ENCODE measurements around the gene KRT6A. TPM values are rescaled to one million over a fixed set of nuclear protein-coding genes. Genes with fewer than 3 reads are reported as not detected.

KRT6A gene
- polyA plus RNA-seq, 3 donors: not detected

DNA sequence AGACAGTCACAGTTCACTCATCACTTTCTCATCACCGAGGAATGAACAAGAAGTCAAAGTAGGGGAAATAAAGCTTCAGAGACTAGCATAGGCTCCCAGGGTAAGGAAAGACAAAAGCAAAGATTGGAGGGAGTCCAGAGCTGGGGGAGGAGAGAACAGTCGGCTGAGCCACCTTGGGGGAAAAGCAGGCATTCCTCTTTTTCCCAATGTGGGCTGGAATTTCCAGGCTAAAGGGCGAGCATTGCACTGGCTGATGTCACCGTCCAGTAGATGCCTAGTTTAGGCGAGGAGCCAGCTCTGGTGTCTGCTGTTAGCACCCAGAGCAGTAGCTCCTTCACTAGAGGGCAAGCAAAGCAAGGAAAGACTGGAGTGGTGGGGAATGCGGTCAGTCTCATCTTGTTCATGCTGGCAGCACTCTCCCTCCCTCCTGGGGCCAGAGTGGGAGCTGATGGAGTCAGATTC, 50.4 kb downstream of the KRT6A start:
- no peak for DNase-seq
- no peak for TF ChIP-seq CTCF (IDR thresholded peaks at IDR 0.05)
- Histone ChIP-seq H3K4me3 (replicated peaks in 1 of 3; ENCODE audit: low read depth in 2 of 3, low read length in 3 of 3) (no peak overlapping the region), H3K36me3 (replicated peaks in 1 of 2; ENCODE audit: control insufficient read depth in 1 of 2, insufficient read depth in 2 of 2, low read length in 2 of 2) (no peaks in the 10 kb centered on the region), H3K27ac (ENCODE audit: low read depth in 1 of 2, low read length in 2 of 2) (no peak overlapping the region), H3K27me3 (ENCODE audit: control insufficient read depth in 2 of 2, insufficient read depth in 2 of 2, low read length in 2 of 2) (no peaks in the 10 kb centered on the region), H3K9ac (ENCODE audit: insufficient read depth, low read length, poor library complexity, severe bottlenecking) (no peak overlapping the region), H3K9me3 (replicated peaks in 1 of 2; ENCODE audit: control insufficient read depth in 1 of 2, insufficient read depth in 1 of 2, low read length in 2 of 2) (no peaks in the 10 kb centered on the region), H2AFZ (ENCODE audit: insufficient read depth, low read depth, low read length, poor library complexity, severe bottlenecking) (no peak overlapping the region), H3K79me2 (ENCODE audit: insufficient read depth, low read length) (no peaks in the 10 kb centered on the region), H4K20me1 (ENCODE audit: insufficient read depth, low read length) (no peaks in the 10 kb centered on the region), H3K4me2 (replicated peaks; ENCODE audit: extremely low read depth, low read length, poor library complexity, severe bottlenecking) (no peak overlapping the region), H3K4me1 (ENCODE audit: control insufficient read depth in 1 of 2, insufficient read depth in 2 of 2, low read length in 2 of 2) (no peaks in the 10 kb centered on the region)
- intact Hi-C loops (cut with micrococcal nuclease): no loop called here
- WGBS (ENCODE audit: insufficient coverage): 25% methylated on average over 1 of the region's 6 CpGs
- H3K27ac Mint-ChIP-seq: no peak overlapping the region
- no peaks in the 10 kb centered on the region for H3K36me3 Mint-ChIP-seq
- peak overlapping the region in 1 of 2 donors; percentile 1 for H3K4me3 Mint-ChIP-seq
- peaks cover 0 to 4% (median 0%) of the 10 kb centered on the region in 7 donors for H3K9me3 Mint-ChIP-seq
- peaks cover 8 to 22% (median 15%) of the 10 kb centered on the region in 3 donors for H3K27me3 Mint-ChIP-seq (ENCODE audit: low read depth in 3 of 3)
- no peaks in the 10 kb centered on the region for H3K4me1 Mint-ChIP-seq

DNA sequence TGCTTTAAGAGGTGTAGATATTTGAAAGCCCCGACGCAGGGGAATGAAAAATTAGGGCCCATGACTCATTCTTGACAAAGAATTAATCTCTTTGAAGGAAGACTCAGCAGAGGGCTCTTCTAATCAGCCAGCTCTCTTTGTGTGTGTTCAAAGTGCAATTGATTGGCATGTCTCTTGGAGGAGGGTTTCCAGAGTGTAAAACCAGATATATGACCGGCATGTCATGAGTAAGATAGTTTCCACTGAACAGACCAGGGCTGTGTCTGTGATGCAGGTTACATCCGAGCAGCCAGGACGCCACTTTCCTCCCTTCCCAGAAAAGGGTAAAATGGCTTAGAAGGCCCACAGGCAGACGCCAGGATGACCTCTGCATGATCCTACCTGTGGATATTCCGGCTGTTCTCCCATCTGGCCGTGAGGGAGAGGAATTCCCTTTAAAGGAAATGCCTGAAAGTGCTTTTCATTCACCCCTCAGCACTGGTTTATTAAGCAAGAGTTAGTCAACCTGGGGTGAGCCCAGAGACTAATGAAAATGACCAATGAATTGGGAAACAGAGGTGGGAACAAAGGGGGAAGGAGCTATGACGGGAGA, 51.6 kb downstream of the KRT6A start:
- Histone ChIP-seq H3K4me1 (ENCODE audit: control insufficient read depth in 1 of 2, insufficient read depth in 2 of 2, low read length in 2 of 2) (no peaks in the 10 kb centered on the region), H3K27me3 (ENCODE audit: control insufficient read depth in 2 of 2, insufficient read depth in 2 of 2, low read length in 2 of 2) (no peaks in the 10 kb centered on the region), H3K9me3 (replicated peaks in 1 of 2; ENCODE audit: control insufficient read depth in 1 of 2, insufficient read depth in 1 of 2, low read length in 2 of 2) (no peaks in the 10 kb centered on the region), H2AFZ (ENCODE audit: insufficient read depth, low read depth, low read length, poor library complexity, severe bottlenecking) (no peak overlapping the region), H3K79me2 (ENCODE audit: insufficient read depth, low read length) (no peaks in the 10 kb centered on the region), H3K36me3 (replicated peaks in 1 of 2; ENCODE audit: control insufficient read depth in 1 of 2, insufficient read depth in 2 of 2, low read length in 2 of 2) (no peaks in the 10 kb centered on the region), H3K9ac (ENCODE audit: insufficient read depth, low read length, poor library complexity, severe bottlenecking) (no peak overlapping the region), H3K4me3 (replicated peaks in 1 of 3; ENCODE audit: low read depth in 2 of 3, low read length in 3 of 3) (no peak overlapping the region), H3K27ac (ENCODE audit: low read depth in 1 of 2, low read length in 2 of 2) (no peak overlapping the region), H3K4me2 (replicated peaks; ENCODE audit: extremely low read depth, low read length, poor library complexity, severe bottlenecking) (no peak overlapping the region), H4K20me1 (ENCODE audit: insufficient read depth, low read length) (no peaks in the 10 kb centered on the region)
- H3K36me3 Mint-ChIP-seq: no peaks in the 10 kb centered on the region
- no peaks in the 10 kb centered on the region for H3K4me1 Mint-ChIP-seq
- WGBS (ENCODE audit: insufficient coverage): 78% methylated on average over 3 of the region's 9 CpGs
- peaks cover 0 to 2% (median 0%) of the 10 kb centered on the region in 7 donors for H3K9me3 Mint-ChIP-seq
- peaks cover 9 to 22% (median 19%) of the 10 kb centered on the region in 3 donors for H3K27me3 Mint-ChIP-seq (ENCODE audit: low read depth in 3 of 3)
- intact Hi-C loops (cut with micrococcal nuclease): no loop called here
- no peak for TF ChIP-seq CTCF (IDR thresholded peaks at IDR 0.05)
- no peak overlapping the region for H3K27ac Mint-ChIP-seq
- DNase-seq: no peak
- no peak overlapping the region for H3K4me3 Mint-ChIP-seq
